GM19240 (cell line): ENCODE measurements around the gene GCK.
"Not testable (repeated sequence)": the region's sequence is repeated elsewhere in the genome, so short reads cannot be mapped to it uniquely, and the experiment has no call there.

Experiments
- DNase-seq: peaks from one replicate; pipeline ENCODE4 v3.0.0; 2011; ENCODE audit warnings: low spot score; ENCODE audit not compliant: insufficient read length

Gene GCK

DNA sequence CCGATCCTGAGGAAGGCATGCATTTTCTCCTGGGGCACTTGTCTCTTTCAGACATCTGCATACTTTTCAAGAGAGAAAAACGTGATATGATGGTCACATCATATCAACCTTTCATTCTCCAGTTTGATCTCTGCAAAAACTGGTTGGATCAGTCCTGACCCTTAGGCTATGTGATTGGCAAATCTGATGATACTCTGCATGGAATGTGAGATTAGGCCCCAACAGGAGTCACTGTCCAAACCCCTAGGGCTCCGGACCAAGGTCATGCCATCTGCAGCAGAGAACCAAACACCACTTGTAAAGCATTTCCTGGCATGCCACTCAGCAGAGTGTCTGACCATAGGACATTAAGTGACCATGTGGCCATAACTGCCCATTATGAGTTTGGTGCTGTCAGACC, 8.6 kb downstream of the GCK start:
- DNase-seq, result no peak

- DNase-seq, result no peak
Observed at GRCh38 chr7:44177570-44178131, 11.6 kb downstream of the GCK start.

DNA sequence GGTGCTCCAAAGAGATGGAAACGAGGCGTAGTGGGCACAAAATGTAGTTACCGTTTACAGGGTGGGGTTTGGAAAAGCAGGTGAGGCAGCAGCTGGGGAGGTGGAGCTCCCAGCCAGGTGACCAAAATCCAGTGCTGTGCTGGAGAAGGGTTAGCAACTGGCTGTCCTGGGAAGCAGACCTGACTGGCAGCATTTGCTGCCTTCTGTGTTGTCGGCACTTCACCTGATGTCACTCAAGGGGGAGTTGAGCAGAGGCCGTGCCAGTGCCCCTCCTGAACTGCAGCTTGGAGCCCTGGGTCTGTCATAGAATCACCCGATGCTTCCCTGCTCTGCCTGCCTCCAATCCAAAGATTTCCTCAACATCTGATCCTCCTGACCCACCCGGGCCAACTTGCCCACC, 12.8 kb downstream of the GCK start:
- DNase-seq, result no peak

DNA sequence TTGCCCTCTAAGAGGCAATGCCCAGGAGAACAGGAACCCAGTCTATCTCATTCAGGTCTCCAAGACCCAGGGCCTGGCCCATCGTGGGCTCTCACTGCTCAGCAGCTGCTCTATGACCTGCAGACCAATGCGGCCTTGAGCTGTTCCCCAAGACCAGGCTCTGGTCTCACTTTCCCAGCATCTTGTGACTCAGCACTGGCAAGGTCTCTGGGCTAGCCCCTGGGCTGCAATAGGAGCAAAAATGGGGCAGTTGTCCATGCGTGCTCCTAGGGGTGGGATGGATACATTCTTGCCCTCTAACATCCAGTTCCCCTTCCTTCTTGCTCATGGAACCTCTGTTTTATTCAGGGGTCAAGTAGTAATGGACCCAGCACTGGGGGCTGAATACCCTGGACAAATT, 13.5 kb downstream of the GCK start:
- no peak for DNase-seq

DNA sequence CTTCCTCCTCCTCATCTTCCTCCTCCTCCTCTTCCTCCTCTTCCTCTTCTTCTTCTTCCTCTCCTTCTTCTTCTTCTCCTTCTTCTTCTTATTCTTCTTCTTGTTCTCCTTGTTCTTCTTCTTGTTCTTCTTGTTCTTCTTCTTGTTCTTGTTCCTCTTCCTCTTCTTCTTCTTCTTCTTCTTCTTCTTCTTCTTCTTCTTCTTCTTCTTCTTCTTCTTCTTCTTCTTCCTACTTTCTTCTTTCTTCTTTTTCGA, 14.6 kb downstream of the GCK start:
- not testable (repeated sequence) for DNase-seq

- DNase-seq, result no peak
Observed at GRCh38 chr7:44173911-44174693, 15.1 kb downstream of the GCK start.

- no peak for DNase-seq
Observed at GRCh38 chr7:44172803-44173424, 16.3 kb downstream of the GCK start.

DNA sequence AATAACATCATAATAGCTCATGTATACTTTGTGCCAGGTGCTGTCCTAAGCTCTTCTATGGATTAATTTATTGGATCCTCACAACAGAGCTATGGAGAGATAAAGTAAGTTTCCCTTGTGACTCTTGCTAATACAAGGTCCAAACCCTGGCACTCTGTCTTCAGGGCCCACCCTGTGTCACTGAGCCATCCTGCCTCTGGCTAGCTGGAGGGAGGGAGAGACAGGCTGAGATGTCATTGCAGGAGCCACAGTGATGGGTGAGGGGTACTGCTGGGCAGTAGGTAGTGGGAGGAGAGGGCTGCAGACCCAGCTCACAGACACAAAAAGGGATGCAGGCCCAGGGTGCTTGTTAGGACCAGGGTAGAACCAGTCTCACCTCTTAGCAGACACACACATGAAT, 16.9 kb downstream of the GCK start:
- no peak for DNase-seq

DNA sequence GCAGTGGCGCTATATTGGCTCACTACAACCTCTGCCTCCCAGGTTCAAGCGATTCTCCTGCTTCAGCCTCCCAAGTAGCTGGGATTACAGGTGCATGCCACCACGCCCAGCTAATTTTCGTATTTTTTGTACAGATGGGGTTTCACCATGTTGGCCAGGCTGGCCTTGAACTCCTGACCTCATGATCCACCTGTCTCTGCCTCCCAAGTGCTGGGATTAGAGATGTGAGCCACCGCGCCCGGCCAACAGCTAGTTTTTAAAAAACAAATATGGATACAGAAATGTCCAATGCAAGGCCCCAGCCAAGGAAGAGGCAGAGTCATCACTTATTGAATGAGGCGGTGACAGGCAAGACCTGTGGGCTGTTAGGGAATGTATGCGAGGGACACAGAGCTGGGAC, 17.3 kb downstream of the GCK start:
- not testable (repeated sequence) for DNase-seq

DNA sequence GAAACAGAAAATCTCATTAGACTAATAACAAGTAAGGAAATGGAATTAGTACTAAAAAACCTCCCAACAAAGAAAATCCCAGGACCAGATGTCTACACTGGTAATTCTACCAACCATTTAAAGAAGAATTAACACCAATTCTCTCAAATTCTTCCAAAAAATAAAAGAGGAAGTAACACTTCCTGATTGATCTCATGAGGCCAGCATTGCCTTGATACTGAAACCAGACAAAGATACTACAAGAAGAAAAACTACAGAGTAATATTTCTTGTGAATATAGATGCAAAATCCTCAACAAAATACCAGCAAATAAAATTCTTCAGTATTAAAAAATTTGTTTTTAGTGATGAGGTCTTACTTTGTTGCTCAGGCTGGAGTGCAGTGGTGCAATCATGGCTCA, 21.3 kb downstream of the GCK start:
- DNase-seq, result no peak

- DNase-seq, result no peak
Observed at GRCh38 chr7:44163591-44163990, 25.6 kb downstream of the GCK start.

GRCh38 chr7:44162785-44163395, 26.3 kb downstream of the GCK start:
- no peak for DNase-seq

- DNase-seq, result no peak
Observed at GRCh38 chr7:44162179-44162578, 27.1 kb downstream of the GCK start.

DNA sequence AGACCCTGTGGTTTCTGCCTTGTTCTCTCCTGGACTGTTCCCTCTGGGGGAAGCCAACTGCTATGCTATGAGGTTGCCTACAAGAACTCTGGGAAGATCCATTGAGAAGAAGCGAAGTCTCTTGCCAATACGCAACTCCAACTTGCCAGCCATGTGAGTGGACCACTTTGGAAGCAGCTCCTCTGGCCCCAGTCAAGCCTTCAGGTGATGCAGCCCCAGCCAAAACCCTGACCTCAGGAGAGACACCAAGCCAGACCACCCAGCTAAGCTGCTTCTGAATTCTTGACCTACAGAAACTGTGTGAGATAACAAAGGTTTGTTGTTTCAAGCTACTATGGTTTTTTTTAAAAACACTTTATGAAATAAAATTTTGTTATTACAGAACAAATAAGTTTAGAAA, 27.9 kb downstream of the GCK start:
- no peak for DNase-seq

- no peak for DNase-seq
Observed at GRCh38 chr7:44159824-44160630, 29.2 kb downstream of the GCK start.

DNA sequence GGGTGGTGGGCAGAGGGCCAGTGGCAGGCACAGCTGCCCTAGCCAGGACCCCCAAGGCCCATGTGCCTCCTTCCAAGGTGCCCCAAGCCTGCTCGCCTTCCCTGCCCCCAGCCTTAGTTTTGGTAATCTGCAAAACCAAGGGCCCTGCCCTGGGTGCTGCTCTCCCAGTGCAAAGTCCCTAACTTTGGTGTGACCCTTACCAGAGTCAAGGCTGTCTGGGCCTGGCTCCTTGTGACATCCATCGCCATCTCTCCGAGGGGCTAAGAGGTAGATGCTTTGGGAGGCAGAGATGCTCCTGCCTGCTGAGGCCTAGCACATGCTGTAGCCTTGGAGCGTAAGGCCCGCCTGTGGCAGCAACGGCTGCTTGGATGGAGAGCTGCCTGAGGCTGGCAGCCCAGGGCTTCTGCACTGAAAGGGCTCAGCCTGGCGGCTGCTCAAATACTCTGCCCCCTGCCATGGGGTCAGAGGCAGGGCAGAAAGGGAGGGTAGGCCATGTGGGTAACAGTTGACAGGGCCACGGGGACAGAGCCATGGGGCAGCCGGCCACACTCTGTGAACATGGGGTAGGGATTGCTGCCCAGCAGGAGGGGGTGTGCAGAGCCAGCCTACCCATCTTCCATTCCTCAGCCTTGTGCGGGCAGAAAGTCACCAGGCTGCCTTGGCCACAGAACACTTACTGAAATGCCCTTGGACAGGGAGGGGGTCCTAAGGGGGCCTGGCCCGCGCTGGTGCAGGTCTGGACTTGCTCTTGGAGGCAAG, 30.2 kb downstream of the GCK start:
- no peak for DNase-seq

DNA sequence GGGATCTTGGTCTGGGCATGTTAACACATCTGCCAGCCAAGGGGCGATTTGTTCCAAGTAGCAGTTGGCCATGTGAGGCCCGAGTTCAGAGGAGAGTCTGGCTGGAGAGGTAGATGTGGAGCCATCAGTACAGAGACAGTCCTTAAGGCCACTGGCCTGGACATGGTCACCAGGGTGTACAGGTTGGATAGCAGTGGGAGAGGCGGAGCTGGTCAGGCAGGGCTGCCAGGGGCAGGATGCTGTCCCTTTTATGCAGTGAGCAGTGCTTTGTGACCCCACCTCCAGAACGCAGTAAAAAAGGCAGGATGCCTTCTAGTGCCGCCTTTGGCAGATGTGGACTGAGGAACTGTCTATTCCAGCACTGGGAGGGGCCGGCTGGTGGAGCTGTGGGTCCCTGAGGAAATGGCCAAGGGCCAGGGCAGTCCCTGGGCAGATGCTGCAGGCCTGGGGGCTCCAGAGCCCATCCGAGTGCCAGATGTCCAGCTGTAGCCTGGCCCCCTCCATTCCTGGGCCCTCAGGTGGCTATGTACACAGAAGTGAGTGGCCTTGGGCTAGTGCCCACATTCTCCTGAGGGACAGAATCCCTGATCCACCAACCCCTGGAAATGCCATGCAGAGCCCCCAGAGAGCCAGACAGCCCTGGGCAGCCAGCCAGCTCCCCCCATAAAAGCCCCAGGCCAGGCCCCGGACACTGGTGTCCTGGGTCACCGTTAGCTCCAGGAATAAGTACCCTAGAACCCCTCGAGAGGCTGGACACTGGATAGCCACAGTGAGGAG, 31.0 kb downstream of the GCK start:
- DNase-seq, result no peak

DNA sequence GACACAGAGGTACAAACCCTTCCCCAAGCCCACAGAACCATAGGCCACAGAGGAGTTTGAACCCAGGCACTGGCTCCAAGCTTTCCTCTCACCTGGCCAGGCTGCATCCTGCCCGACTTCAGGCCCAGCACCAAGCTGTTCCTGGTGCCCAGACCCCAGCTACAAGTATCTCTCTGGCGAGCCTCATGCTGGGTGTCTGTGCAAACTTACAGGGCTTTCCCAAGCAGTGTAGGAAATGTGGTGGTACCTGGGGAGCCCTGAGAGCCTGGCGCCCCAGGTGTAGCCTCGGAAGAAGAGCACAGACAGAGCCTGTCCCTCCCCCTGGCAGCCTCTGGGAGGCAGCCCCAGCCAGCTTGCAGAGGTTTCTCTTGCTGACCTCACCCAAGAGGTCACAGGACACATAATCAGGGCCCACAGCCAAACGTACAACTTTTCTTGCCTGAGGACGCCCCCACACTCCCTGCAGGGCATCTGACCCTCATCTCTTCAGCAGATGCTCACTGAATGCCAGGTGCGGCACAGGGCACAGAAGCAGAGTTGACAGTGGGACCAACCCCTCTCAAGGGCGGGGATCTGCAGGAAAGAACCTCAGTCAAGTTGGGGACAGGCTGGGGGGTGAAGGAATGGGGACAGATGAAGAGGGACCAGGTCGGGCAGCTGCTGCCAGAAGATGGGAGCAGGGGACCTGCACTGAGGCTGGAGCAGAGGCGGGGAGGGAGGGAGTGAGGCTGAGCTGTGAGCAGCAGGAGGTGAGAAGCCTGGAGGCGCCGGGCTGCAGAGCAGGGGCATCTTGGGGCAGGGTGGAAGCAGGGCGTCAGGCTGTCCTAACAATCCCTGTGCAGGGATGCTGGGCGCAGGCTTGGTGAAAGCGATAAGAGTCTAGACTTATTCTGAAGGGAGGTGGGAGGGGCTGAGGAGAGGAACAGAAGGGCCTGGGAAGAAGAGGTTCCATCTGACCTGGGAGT, 31.8 kb downstream of the GCK start:
- no peak for DNase-seq

GRCh38 chr7:44156453-44157010, 32.7 kb downstream of the GCK start:
- DNase-seq, result no peak
